ENCODE results near the gene ZNF367.

The ZNF367 gene

GRCh38 chr9:96429732-96430131, 11.6 kb upstream of the ZNF367 start:
- Histone ChIP-seq H3K14ac (ENCODE audit: low read length) (no peak overlapping the region), H3K27ac (ENCODE audit: low read depth, low read length) (no peak overlapping the region), H3K9me3 (ENCODE audit: insufficient read depth, low read depth, low read length) (no peaks in the 10 kb centered on the region), H3K79me1 (ENCODE audit: low read length) (no peaks in the 10 kb centered on the region), H4K91ac (ENCODE audit: low read depth, low read length) (no peak overlapping the region), H2BK120ac (ENCODE audit: insufficient read depth, low read length, poor library complexity) (no peak overlapping the region), H3K18ac (ENCODE audit: low read length) (no peak overlapping the region), H3K4me1 (ENCODE audit: control insufficient read depth in 1 of 2, insufficient read depth in 2 of 2, low read length in 2 of 2) (no peaks in the 10 kb centered on the region), H2BK12ac (ENCODE audit: low read length) (no peak overlapping the region), H3K4me3 (ENCODE audit: low read depth, low read length) (no peak overlapping the region), H3K4ac (ENCODE audit: low read depth, low read length) (no peak overlapping the region), H3K27me3 (ENCODE audit: insufficient read depth, low read length) (no peaks in the 10 kb centered on the region), H4K8ac (ENCODE audit: low read depth, low read length) (no peak overlapping the region), H3K79me2 (ENCODE audit: control insufficient read depth, insufficient read depth, low read length, poor library complexity) (no peaks in the 10 kb centered on the region), H2BK5ac (ENCODE audit: low read depth, low read length, poor library complexity) (no peak overlapping the region), H3K36me3 (ENCODE audit: control insufficient read depth in 1 of 2, insufficient read depth in 2 of 2, low read length in 2 of 2) (no peaks in the 10 kb centered on the region), H2AK5ac (ENCODE audit: low read length) (no peak overlapping the region), H4K12ac (ENCODE audit: low read depth, low read length) (no peak overlapping the region), H2AFZ (ENCODE audit: insufficient read depth, low read length, poor library complexity) (no peak overlapping the region), H3K23ac (ENCODE audit: low read length) (no peak overlapping the region), H3K4me2 (ENCODE audit: low read length) (no peak overlapping the region), H3K9ac (ENCODE audit: low read length) (no peak overlapping the region)
- no peak for DNase-seq

GRCh38 chr9:96425500-96426169, 7.5 kb upstream of the ZNF367 start:
- no peak overlapping the region for H2BK120ac ChIP-seq (ENCODE audit: insufficient read depth, low read length, poor library complexity)

GRCh38 chr9:96423985-96424336, 5.8 kb upstream of the ZNF367 start:
- Histone ChIP-seq H2BK12ac (ENCODE audit: low read length) (peak overlapping the region; percentile 26), H3K9ac (ENCODE audit: low read length) (no peak overlapping the region), H3K4me1 (ENCODE audit: control insufficient read depth in 1 of 2, insufficient read depth in 2 of 2, low read length in 2 of 2) (peaks cover 3 to 11% of the 10 kb centered on the region in 2 experiments), H4K8ac (ENCODE audit: low read depth, low read length) (no peak overlapping the region), H4K91ac (ENCODE audit: low read depth, low read length) (peak overlapping the region; percentile 7), H3K79me1 (ENCODE audit: low read length) (peaks cover 7% of the 10 kb centered on the region), H2BK120ac (ENCODE audit: insufficient read depth, low read length, poor library complexity) (no peak overlapping the region), H3K4ac (ENCODE audit: low read depth, low read length) (no peak overlapping the region), H3K79me2 (ENCODE audit: control insufficient read depth, insufficient read depth, low read length, poor library complexity) (peaks cover 1% of the 10 kb centered on the region), H3K18ac (ENCODE audit: low read length) (no peak overlapping the region), H2BK5ac (ENCODE audit: low read depth, low read length, poor library complexity) (no peak overlapping the region), H2AK5ac (ENCODE audit: low read length) (no peak overlapping the region), H3K27ac (ENCODE audit: low read depth, low read length) (no peak overlapping the region), H4K12ac (ENCODE audit: low read depth, low read length) (no peak overlapping the region), H3K14ac (ENCODE audit: low read length) (no peak overlapping the region), H3K4me2 (ENCODE audit: low read length) (no peak overlapping the region), H2AFZ (ENCODE audit: insufficient read depth, low read length, poor library complexity) (peak overlapping the region; percentile 69), H3K36me3 (ENCODE audit: control insufficient read depth in 1 of 2, insufficient read depth in 2 of 2, low read length in 2 of 2) (no peaks in the 10 kb centered on the region), H3K4me3 (ENCODE audit: low read depth, low read length) (no peak overlapping the region), H3K27me3 (ENCODE audit: insufficient read depth, low read length) (no peaks in the 10 kb centered on the region), H3K23ac (ENCODE audit: low read length) (no peak overlapping the region), H3K9me3 (ENCODE audit: insufficient read depth, low read depth, low read length) (no peaks in the 10 kb centered on the region)
- WGBS (ENCODE audit: extremely low coverage, insufficient coverage, insufficient read length), result no CpG with 5 or more reads among the region's 6 CpGs
- DNase-seq, result no peak

More at GRCh38 chr9:96425500-96426169, 7.5 kb upstream of the ZNF367 start:
- H3K14ac ChIP-seq (ENCODE audit: low read length), result no peak overlapping the region
- no peaks in the 10 kb centered on the region for H3K79me2 ChIP-seq (ENCODE audit: control insufficient read depth, insufficient read depth, low read length, poor library complexity)
- H4K12ac ChIP-seq (ENCODE audit: low read depth, low read length), result no peak overlapping the region
- no peak overlapping the region for H3K4me3 ChIP-seq (ENCODE audit: low read depth, low read length)
- 100% methylated on average over 1 of the region's 4 CpGs for WGBS (ENCODE audit: extremely low coverage, insufficient coverage, insufficient read length)
- H2AK5ac ChIP-seq (ENCODE audit: low read length), result no peak overlapping the region
- no peak overlapping the region for H3K18ac ChIP-seq (ENCODE audit: low read length)
- no peaks in the 10 kb centered on the region for H3K36me3 ChIP-seq (ENCODE audit: control insufficient read depth in 1 of 2, insufficient read depth in 2 of 2, low read length in 2 of 2)
- peaks cover 3 to 11% of the 10 kb centered on the region in 2 experiments for H3K4me1 ChIP-seq (ENCODE audit: control insufficient read depth in 1 of 2, insufficient read depth in 2 of 2, low read length in 2 of 2)
- H3K4ac ChIP-seq (ENCODE audit: low read depth, low read length), result no peak overlapping the region
- H4K91ac ChIP-seq (ENCODE audit: low read depth, low read length), result no peak overlapping the region
- H4K8ac ChIP-seq (ENCODE audit: low read depth, low read length), result no peak overlapping the region
- no peaks in the 10 kb centered on the region for H3K27me3 ChIP-seq (ENCODE audit: insufficient read depth, low read length)
- no peak for DNase-seq
- H3K9ac ChIP-seq (ENCODE audit: low read length), result no peak overlapping the region
- no peak overlapping the region for H3K23ac ChIP-seq (ENCODE audit: low read length)
- H3K79me1 ChIP-seq (ENCODE audit: low read length), result peaks cover 4% of the 10 kb centered on the region
- H3K9me3 ChIP-seq (ENCODE audit: insufficient read depth, low read depth, low read length), result no peaks in the 10 kb centered on the region
- no peak overlapping the region for H2BK12ac ChIP-seq (ENCODE audit: low read length)
- H2BK5ac ChIP-seq (ENCODE audit: low read depth, low read length, poor library complexity), result no peak overlapping the region
- H3K4me2 ChIP-seq (ENCODE audit: low read length), result no peak overlapping the region
- H3K27ac ChIP-seq (ENCODE audit: low read depth, low read length), result no peak overlapping the region
- no peak overlapping the region for H2AFZ ChIP-seq (ENCODE audit: insufficient read depth, low read length, poor library complexity)

GRCh38 chr9:96423322-96423984, 5.3 kb upstream of the ZNF367 start:
- WGBS (ENCODE audit: extremely low coverage, insufficient coverage, insufficient read length), result no CpG with 5 or more reads among the region's 8 CpGs
- Histone ChIP-seq H4K8ac (ENCODE audit: low read depth, low read length) (no peak overlapping the region), H3K79me2 (ENCODE audit: control insufficient read depth, insufficient read depth, low read length, poor library complexity) (peaks cover 4% of the 10 kb centered on the region)

More at GRCh38 chr9:96423322-96423984, 5.3 kb upstream of the ZNF367 start:
- no peaks in the 10 kb centered on the region for H3K36me3 ChIP-seq (ENCODE audit: control insufficient read depth in 1 of 2, insufficient read depth in 2 of 2, low read length in 2 of 2)
- H3K23ac ChIP-seq (ENCODE audit: low read length), result no peak overlapping the region
- peak overlapping the region; percentile 7 for H4K91ac ChIP-seq (ENCODE audit: low read depth, low read length)
- no peaks in the 10 kb centered on the region for H3K9me3 ChIP-seq (ENCODE audit: insufficient read depth, low read depth, low read length)
- H3K79me1 ChIP-seq (ENCODE audit: low read length), result peaks cover 10% of the 10 kb centered on the region
- no peaks in the 10 kb centered on the region for H3K27me3 ChIP-seq (ENCODE audit: insufficient read depth, low read length)
- no peak overlapping the region for H3K4me2 ChIP-seq (ENCODE audit: low read length)
- peak in 1 of 2 donors; percentile 20 for DNase-seq
- H3K4me1 ChIP-seq (ENCODE audit: control insufficient read depth in 1 of 2, insufficient read depth in 2 of 2, low read length in 2 of 2), result peaks cover 3 to 11% of the 10 kb centered on the region in 2 experiments
- no peak overlapping the region for H3K4ac ChIP-seq (ENCODE audit: low read depth, low read length)
- H4K12ac ChIP-seq (ENCODE audit: low read depth, low read length), result no peak overlapping the region
- H3K4me3 ChIP-seq (ENCODE audit: low read depth, low read length), result no peak overlapping the region
- no peak overlapping the region for H3K27ac ChIP-seq (ENCODE audit: low read depth, low read length)
- H2AFZ ChIP-seq (ENCODE audit: insufficient read depth, low read length, poor library complexity), result peak overlapping the region; percentile 69
- H3K9ac ChIP-seq (ENCODE audit: low read length), result no peak overlapping the region
- no peak overlapping the region for H3K18ac ChIP-seq (ENCODE audit: low read length)
- no peak overlapping the region for H2BK120ac ChIP-seq (ENCODE audit: insufficient read depth, low read length, poor library complexity)
- peak overlapping the region; percentile 26 for H2BK12ac ChIP-seq (ENCODE audit: low read length)
- H2BK5ac ChIP-seq (ENCODE audit: low read depth, low read length, poor library complexity), result no peak overlapping the region
- H2AK5ac ChIP-seq (ENCODE audit: low read length), result peak overlapping the region; percentile 21
- H3K14ac ChIP-seq (ENCODE audit: low read length), result no peak overlapping the region
